ENCODE results near the gene MMEL1.

DNA sequence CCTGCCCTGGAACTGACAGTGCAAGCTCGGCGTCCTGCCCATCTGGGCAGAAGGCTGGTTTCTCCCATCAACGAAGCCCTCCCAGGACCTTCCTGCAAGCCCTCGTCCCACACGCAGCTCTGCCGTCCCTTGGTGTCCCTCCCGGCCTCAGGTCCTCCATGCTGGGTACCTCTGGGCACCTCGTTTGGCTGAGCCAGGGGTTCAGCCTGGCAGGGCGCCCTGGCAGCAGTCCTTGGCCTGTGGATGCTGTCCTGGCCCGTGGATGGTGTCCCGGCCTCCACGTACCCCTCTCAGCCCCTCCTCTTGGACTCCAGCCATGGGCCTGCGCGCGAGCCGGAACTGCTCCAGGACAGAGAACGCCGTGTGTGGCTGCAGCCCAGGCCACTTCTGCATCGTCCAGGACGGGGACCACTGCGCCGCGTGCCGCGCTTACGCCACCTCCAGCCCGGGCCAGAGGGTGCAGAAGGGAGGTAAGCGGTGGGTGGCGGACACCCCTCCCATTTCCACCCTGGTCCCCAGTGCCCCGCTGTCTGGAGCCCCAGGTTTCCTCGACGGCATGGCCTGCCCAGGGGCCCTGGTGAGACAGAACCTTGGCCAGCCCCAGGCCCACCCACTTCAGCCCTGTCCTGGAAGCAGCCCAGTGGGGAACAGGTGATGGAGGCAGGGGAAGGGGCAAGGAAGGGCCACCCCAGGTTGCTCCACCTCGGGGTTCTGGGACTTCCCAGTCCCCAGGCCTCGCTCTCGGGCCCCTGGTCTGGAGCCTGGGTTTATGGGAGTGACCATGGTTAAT is 73.1 kb downstream of the MMEL1 start:
- TF ChIP-seq EP300 (IDR thresholded peaks at IDR 0.05) (no peak), POLR2A (IDR thresholded peaks at IDR 0.05) (no peak), POLR2AphosphoS5 (IDR thresholded peaks at IDR 0.05) (no peak)
- TF ChIP-seq, protein P1, sequence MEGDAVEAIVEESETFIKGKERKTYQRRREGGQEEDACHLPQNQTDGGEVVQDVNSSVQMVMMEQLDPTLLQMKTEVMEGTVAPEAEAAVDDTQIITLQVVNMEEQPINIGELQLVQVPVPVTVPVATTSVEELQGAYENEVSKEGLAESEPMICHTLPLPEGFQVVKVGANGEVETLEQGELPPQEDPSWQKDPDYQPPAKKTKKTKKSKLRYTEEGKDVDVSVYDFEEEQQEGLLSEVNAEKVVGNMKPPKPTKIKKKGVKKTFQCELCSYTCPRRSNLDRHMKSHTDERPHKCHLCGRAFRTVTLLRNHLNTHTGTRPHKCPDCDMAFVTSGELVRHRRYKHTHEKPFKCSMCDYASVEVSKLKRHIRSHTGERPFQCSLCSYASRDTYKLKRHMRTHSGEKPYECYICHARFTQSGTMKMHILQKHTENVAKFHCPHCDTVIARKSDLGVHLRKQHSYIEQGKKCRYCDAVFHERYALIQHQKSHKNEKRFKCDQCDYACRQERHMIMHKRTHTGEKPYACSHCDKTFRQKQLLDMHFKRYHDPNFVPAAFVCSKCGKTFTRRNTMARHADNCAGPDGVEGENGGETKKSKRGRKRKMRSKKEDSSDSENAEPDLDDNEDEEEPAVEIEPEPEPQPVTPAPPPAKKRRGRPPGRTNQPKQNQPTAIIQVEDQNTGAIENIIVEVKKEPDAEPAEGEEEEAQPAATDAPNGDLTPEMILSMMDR (IDR thresholded peaks at IDR 0.05), result no peak

Measured in sigmoid colon (tissue), 4 donors.